ENCODE results near the gene LRRK1.

DNA sequence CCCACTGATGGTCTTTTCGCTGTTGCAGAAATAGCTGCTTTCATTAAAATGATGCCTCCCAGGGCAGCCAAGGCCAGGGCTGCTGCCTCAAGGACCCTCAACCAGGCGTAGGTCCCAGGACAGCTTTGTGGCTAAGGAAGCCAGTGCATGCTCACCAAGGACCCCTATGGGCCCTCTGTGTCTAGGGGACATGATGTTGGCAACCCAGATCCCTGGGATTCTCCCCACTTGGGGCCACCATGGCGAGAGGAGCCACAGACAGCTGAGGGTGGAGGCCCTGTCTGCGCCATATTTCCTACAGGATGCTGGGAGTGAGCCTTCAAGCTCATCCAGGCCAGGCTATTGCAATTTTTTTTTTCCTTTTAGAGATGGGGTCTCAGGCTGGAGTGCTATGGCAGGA, 195.5 kb downstream of the LRRK1 start:
- TF ChIP-seq, protein P1, sequence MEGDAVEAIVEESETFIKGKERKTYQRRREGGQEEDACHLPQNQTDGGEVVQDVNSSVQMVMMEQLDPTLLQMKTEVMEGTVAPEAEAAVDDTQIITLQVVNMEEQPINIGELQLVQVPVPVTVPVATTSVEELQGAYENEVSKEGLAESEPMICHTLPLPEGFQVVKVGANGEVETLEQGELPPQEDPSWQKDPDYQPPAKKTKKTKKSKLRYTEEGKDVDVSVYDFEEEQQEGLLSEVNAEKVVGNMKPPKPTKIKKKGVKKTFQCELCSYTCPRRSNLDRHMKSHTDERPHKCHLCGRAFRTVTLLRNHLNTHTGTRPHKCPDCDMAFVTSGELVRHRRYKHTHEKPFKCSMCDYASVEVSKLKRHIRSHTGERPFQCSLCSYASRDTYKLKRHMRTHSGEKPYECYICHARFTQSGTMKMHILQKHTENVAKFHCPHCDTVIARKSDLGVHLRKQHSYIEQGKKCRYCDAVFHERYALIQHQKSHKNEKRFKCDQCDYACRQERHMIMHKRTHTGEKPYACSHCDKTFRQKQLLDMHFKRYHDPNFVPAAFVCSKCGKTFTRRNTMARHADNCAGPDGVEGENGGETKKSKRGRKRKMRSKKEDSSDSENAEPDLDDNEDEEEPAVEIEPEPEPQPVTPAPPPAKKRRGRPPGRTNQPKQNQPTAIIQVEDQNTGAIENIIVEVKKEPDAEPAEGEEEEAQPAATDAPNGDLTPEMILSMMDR (conservative IDR thresholded peaks at IDR 0.05) = no peak
- TF ChIP-seq ZFX (IDR thresholded peaks at IDR 0.05) = no peak

All from C4-2B (cell line).